ENCODE measurements around the gene TMEM74B.

TMEM74B gene

DNA sequence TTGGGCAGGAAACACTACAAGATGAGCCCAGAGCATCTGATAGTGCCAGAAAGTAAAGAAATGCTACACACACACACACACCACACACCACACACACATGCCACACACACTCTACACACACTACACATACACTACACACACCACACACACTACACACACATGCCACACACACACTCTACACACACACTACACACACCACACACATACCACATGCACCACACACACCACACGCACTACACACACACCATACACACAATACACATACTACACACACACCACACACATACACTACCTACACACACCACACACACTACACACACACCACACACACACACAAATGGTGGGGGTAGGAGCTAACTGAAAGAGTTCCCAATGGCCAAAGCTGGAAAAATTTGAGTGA, 3.6 kb upstream of the TMEM74B start:
- in situ Hi-C loops (cut with MboI; ENCODE audit: low sequenced_read_pairs, unreplicated experiment): loop anchor here (25.0 kb wide), 1 partner anchor 376 kb away; no protein-coding TSS in a partner anchor
- no peak for DNase-seq (ENCODE audit: low spot score)
- TF ChIP-seq, protein P1, sequence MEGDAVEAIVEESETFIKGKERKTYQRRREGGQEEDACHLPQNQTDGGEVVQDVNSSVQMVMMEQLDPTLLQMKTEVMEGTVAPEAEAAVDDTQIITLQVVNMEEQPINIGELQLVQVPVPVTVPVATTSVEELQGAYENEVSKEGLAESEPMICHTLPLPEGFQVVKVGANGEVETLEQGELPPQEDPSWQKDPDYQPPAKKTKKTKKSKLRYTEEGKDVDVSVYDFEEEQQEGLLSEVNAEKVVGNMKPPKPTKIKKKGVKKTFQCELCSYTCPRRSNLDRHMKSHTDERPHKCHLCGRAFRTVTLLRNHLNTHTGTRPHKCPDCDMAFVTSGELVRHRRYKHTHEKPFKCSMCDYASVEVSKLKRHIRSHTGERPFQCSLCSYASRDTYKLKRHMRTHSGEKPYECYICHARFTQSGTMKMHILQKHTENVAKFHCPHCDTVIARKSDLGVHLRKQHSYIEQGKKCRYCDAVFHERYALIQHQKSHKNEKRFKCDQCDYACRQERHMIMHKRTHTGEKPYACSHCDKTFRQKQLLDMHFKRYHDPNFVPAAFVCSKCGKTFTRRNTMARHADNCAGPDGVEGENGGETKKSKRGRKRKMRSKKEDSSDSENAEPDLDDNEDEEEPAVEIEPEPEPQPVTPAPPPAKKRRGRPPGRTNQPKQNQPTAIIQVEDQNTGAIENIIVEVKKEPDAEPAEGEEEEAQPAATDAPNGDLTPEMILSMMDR (IDR thresholded peaks at IDR 0.05; ENCODE audit: borderline replicate concordance, control extremely low read depth, extremely low read depth, insufficient read depth, missing control alignments): no peak

- in situ Hi-C loops (cut with MboI; ENCODE audit: low sequenced_read_pairs, unreplicated experiment): loop anchor here (25.0 kb wide), 1 partner anchor 375 kb away; no protein-coding TSS in a partner anchor
- TF ChIP-seq, protein P1 (IDR thresholded peaks at IDR 0.05; ENCODE audit: borderline replicate concordance, control extremely low read depth, extremely low read depth, insufficient read depth, missing control alignments): no peak
- no peak for DNase-seq (ENCODE audit: low spot score)
These were observed 2.9 kb upstream of the TMEM74B start for GRCh38 chr20:1187605-1188171.

DNA sequence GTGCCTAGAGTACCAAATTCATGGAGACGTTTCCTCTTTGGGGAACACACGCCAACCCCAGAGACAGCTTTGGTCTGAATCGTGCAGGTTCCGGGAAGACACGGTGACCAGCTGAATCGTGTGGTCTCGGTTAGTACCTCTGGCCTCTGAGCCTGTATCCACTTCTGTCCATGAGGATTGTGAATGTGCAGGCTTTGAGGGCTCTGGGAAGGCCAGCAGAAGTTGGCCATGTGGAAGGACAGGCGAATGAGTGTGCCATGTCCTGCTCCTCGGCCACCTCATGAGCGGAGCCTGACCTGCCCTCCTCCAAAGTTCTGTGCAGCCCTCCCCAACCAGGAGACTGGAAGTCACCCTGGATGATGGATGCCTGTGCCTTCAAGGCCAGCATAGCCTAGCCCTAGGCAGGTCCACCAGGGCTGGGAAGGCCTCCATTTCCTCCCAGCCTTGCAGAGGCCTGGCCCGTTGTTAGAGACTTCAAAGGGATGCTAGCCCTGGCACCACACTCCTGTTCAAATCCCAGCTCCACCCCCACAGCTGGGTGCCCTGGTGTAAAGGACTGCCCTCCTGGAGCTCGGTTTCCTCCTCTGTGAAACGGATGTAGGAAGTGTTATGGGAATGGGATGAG, 1.7 kb upstream of the TMEM74B start:
- in situ Hi-C loops (cut with MboI; ENCODE audit: low sequenced_read_pairs, unreplicated experiment): loop anchor here (25.0 kb wide), 1 partner anchor 374 kb away; no protein-coding TSS in a partner anchor
- TF ChIP-seq, protein P1 (IDR thresholded peaks at IDR 0.05; ENCODE audit: borderline replicate concordance, control extremely low read depth, extremely low read depth, insufficient read depth, missing control alignments): no peak
- DNase-seq (ENCODE audit: low spot score): no peak

- TF ChIP-seq, protein P1 (IDR thresholded peaks at IDR 0.05; ENCODE audit: borderline replicate concordance, control extremely low read depth, extremely low read depth, insufficient read depth, missing control alignments): peak; percentile 62
- in situ Hi-C loops (cut with MboI; ENCODE audit: low sequenced_read_pairs, unreplicated experiment): loop anchor here (25.0 kb wide), 1 partner anchor 374 kb away; no protein-coding TSS in a partner anchor
- peak; percentile 88 for DNase-seq (ENCODE audit: low spot score)
These were observed 1.1 kb upstream of the TMEM74B start for GRCh38 chr20:1185790-1186334.

- in situ Hi-C loops (cut with MboI; ENCODE audit: low sequenced_read_pairs, unreplicated experiment): loop anchor here (25.0 kb wide), 1 partner anchor 373 kb away; no protein-coding TSS in a partner anchor
- DNase-seq (ENCODE audit: low spot score): peak; percentile 62
- TF ChIP-seq, protein P1 (IDR thresholded peaks at IDR 0.05; ENCODE audit: borderline replicate concordance, control extremely low read depth, extremely low read depth, insufficient read depth, missing control alignments): no peak
These were observed 548 bp upstream of the TMEM74B start for GRCh38 chr20:1185316-1185741.

GRCh38 chr20:1184260-1184637, 532 bp downstream of the TMEM74B start:
- TF ChIP-seq, protein P1 (IDR thresholded peaks at IDR 0.05; ENCODE audit: borderline replicate concordance, control extremely low read depth, extremely low read depth, insufficient read depth, missing control alignments): no peak
- DNase-seq (ENCODE audit: low spot score): no peak
- in situ Hi-C loops (cut with MboI; ENCODE audit: low sequenced_read_pairs, unreplicated experiment): loop anchor here (25.0 kb wide), 1 partner anchor 372 kb away; no protein-coding TSS in a partner anchor
